ENCODE results near the gene FBLN1. TPM values are rescaled to one million over a fixed set of nuclear protein-coding genes. Genes with fewer than 3 reads are reported as not detected.

Gene FBLN1
- total RNA-seq, 1 experiment from 2014 or later: 183 TPM

DNA sequence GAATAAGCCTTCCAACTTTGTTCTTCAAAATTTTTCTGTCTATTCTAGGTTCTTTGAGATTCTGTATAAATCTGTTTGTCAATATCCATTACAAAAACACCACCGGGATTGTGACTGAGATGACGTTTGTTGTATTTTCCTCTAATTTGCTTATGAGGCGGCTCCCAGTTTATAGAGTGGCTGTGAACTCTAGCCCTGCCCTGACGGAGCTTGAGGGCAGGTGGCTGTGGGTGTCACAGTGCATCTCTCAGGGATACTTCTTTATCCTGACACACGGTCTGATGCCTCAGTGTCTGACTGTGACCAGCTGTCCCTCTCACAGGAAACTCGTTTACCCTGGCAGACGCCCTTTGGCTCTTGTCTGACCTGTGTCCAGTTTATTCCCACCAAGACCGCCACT is 115.3 kb downstream of the FBLN1 start (continued):
- TF ChIP-seq MLX (CRISPR knock-in tag; IDR thresholded peaks at IDR 0.05) (no peak), SMAD3 (CRISPR knock-in tag; IDR thresholded peaks at IDR 0.05; ENCODE audit: borderline replicate concordance) (no peak), E2F5 (CRISPR knock-in tag; IDR thresholded peaks at IDR 0.05) (no peak), ZNF121 (CRISPR knock-in tag; IDR thresholded peaks at IDR 0.05) (no peak), OVOL2 (CRISPR knock-in tag; IDR thresholded peaks at IDR 0.05; ENCODE audit: borderline replicate concordance) (no peak), NFE2L1 (CRISPR knock-in tag; IDR thresholded peaks at IDR 0.05) (no peak)

- H3K9me3 Mint-ChIP-seq: peaks cover 23% of the 10 kb centered on the region
- TF ChIP-seq ZNF121 (CRISPR knock-in tag; IDR thresholded peaks at IDR 0.05): no peak
- no peak for TF ChIP-seq NFYB (CRISPR knock-in tag; conservative IDR thresholded peaks at IDR 0.05; ENCODE audit: low read depth)
- TF ChIP-seq NFATC4 (CRISPR knock-in tag; IDR thresholded peaks at IDR 0.05): no peak
- TF ChIP-seq CTCF (IDR thresholded peaks at IDR 0.05): no peak
- no peak for TF ChIP-seq USF1 (CRISPR knock-in tag; IDR thresholded peaks at IDR 0.05)
- no peak for TF ChIP-seq CBFB (CRISPR knock-in tag; IDR thresholded peaks at IDR 0.05; ENCODE audit: low read depth)
- TF ChIP-seq ZNF512 (CRISPR knock-in tag; IDR thresholded peaks at IDR 0.05; ENCODE audit: borderline replicate concordance): no peak
- no peak for TF ChIP-seq ESRRA (CRISPR knock-in tag; IDR thresholded peaks at IDR 0.05; ENCODE audit: borderline replicate concordance)
- TF ChIP-seq, protein P1, sequence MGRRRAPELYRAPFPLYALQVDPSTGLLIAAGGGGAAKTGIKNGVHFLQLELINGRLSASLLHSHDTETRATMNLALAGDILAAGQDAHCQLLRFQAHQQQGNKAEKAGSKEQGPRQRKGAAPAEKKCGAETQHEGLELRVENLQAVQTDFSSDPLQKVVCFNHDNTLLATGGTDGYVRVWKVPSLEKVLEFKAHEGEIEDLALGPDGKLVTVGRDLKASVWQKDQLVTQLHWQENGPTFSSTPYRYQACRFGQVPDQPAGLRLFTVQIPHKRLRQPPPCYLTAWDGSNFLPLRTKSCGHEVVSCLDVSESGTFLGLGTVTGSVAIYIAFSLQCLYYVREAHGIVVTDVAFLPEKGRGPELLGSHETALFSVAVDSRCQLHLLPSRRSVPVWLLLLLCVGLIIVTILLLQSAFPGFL (CRISPR knock-in tag; IDR thresholded peaks at IDR 0.05; ENCODE audit: borderline replicate concordance): no peak
- no peak for TF ChIP-seq NFE2L1 (CRISPR knock-in tag; IDR thresholded peaks at IDR 0.05)
- TF ChIP-seq TEAD4 (CRISPR knock-in tag; IDR thresholded peaks at IDR 0.05): no peak
- no peak for TF ChIP-seq ZNF425 (CRISPR knock-in tag; conservative IDR thresholded peaks at IDR 0.05)
- H3K27me3 Mint-ChIP-seq (ENCODE audit: low read depth): peaks cover 6% of the 10 kb centered on the region
- POLR2A ChIA-PET: no interaction called here
- no peak for DNase-seq (ENCODE audit: low spot score)
- no peak overlapping the region for H3K27ac Mint-ChIP-seq
- peaks cover 7% of the 10 kb centered on the region for H3K4me1 Mint-ChIP-seq
- peaks cover 5% of the 10 kb centered on the region; the same call in 1 of the 2 replicates for H3K36me3 Mint-ChIP-seq
- CTCF ChIA-PET: no interaction called here
- no peak overlapping the region for H3K4me3 Mint-ChIP-seq
- no peak for ATAC-seq
These were observed 118.0 kb downstream of the FBLN1 start for GRCh38 chr22:45620706-45621105.
